ENCODE measurements around the gene PTPN7.

PTPN7 gene

DNA sequence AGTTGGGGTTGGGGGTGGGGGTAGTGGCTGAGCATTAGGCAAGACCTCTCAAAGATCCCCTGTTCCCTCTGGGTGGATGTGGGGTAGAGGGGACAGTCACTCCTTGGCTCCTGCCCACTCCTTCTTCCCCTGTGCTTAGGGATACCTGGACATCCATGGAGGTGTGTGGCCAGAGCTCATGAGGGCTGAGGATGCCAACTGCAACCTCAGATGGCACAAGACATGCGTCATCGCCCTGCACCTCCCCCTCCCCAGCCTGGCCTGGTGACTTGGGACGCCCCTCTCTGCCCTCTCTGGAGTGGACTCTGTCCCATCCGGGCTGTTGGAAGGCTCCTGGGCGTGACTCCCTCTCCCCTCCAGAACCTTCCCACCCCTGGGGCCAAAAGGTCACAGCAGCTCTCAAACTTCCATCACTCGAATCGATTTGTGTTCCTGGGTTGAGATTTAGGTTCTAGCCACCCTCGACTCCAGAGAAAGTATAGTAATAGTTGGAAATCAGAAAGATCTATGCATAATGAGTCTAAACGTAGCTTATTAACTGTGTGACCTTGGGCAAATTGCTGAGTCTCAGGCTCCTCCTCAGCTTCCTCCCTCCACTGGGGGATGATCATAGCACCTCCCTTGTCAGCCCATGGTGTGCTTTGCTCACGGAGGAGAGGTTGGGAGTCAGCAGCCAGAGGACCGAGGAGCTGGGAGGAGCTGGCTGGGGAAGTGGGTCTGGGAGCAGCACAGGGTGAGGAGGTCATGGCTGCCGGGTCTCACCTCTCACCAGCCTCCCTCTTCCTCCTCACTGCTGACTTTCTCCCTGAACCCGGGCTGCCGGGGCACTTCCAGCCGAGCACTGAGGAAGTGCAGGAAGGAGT lies 2.2 kb upstream of the PTPN7 start:
- H3K9me3 ChIP-seq (ENCODE audit: insufficient read depth, low read depth, low read length) = no peaks in the 10 kb centered on the region
- no peak overlapping the region for H3K9ac ChIP-seq (ENCODE audit: low read depth, low read length)
- H3K27ac ChIP-seq (ENCODE audit: low read length) = no peak overlapping the region
- H3K4me3 ChIP-seq (ENCODE audit: low read length) = no peak overlapping the region
- H3K27me3 ChIP-seq (ENCODE audit: insufficient read depth, low read length) = no peaks in the 10 kb centered on the region
- no peaks in the 10 kb centered on the region for H3K36me3 ChIP-seq (ENCODE audit: insufficient read depth, low read depth, low read length)
- H3K4me1 ChIP-seq (ENCODE audit: insufficient read depth, low read length) = no peaks in the 10 kb centered on the region; the same call in 1 of the 2 replicates

DNA sequence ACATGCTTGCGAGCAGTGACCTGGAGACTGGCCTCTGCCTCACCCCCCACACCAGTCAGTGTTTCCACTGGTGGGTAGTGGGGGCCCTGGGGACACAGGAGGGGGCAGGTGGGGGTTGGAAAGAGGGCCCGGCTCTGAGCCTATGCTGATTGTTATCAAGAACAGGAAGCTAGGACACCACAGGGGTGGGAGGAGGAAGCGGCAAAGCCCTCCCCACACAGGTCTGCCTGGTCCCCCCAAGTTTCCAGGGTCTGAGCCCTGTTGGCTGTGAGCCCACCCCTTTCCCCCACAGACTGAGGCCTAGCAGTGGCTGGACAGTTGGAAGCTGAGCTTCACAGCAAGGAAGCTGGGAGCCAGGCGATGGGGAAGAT lies 1.6 kb upstream of the PTPN7 start:
- H3K27me3 ChIP-seq (ENCODE audit: insufficient read depth, low read length) = no peaks in the 10 kb centered on the region
- H3K27ac ChIP-seq (ENCODE audit: low read length) = no peak overlapping the region
- H3K4me3 ChIP-seq (ENCODE audit: low read length) = no peak overlapping the region
- no peaks in the 10 kb centered on the region for H3K36me3 ChIP-seq (ENCODE audit: insufficient read depth, low read depth, low read length)
- no peaks in the 10 kb centered on the region for H3K9me3 ChIP-seq (ENCODE audit: insufficient read depth, low read depth, low read length)
- no peaks in the 10 kb centered on the region; the same call in 1 of the 2 replicates for H3K4me1 ChIP-seq (ENCODE audit: insufficient read depth, low read length)
- no peak overlapping the region for H3K9ac ChIP-seq (ENCODE audit: low read depth, low read length)

DNA sequence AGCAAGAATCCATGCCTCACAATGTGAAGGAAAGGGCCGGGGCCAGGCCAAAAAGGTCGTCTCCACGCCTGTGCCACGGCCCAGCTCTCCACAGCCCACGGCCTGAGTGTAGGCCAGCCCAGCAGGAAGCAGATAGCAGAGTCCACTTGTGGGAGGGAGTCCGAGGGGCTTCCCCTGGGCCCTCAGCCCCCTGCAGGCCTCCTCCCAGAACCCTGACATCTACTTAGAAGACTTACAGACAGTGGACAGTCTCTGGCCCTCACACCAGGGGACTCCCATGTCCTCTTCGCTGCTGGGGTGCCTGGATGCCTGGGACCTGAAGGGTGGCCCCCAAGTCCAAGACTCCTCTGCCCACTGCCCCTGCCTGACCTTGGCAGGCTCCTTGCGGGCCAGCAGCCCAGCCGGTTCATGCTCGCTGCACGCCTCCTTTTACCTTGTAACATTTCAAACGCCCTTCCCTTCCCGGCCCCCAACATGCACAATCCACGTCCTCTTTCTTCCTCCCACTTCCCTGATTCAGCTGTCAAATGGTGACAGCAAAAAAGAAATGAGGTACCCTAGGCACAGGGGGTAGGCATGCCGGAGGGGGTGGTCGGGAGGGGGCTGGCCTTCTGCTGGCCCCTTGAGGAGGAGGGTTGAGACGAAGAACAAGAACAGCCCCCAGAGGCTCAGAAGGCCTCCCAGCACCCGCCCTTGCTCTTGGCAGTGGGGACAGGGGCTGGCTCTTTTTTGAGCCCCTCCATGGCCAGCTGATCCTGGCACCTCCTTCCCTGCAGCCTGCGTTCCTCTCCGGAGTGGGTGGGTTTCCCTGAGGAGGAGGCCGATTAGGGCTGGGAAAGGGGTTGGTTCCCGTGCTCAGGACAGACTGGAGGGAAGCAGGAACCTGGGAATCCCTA lies 997 bp upstream of the PTPN7 start:
- no peaks in the 10 kb centered on the region for H3K27me3 ChIP-seq (ENCODE audit: insufficient read depth, low read length)
- no peak overlapping the region for H3K4me3 ChIP-seq (ENCODE audit: low read length)
- no peaks in the 10 kb centered on the region for H3K36me3 ChIP-seq (ENCODE audit: insufficient read depth, low read depth, low read length)
- no peaks in the 10 kb centered on the region for H3K9me3 ChIP-seq (ENCODE audit: insufficient read depth, low read depth, low read length)
- no peak overlapping the region for H3K27ac ChIP-seq (ENCODE audit: low read length)
- no peak overlapping the region for H3K9ac ChIP-seq (ENCODE audit: low read depth, low read length)
- H3K4me1 ChIP-seq (ENCODE audit: insufficient read depth, low read length) = no peaks in the 10 kb centered on the region; the same call in 1 of the 2 replicates

DNA sequence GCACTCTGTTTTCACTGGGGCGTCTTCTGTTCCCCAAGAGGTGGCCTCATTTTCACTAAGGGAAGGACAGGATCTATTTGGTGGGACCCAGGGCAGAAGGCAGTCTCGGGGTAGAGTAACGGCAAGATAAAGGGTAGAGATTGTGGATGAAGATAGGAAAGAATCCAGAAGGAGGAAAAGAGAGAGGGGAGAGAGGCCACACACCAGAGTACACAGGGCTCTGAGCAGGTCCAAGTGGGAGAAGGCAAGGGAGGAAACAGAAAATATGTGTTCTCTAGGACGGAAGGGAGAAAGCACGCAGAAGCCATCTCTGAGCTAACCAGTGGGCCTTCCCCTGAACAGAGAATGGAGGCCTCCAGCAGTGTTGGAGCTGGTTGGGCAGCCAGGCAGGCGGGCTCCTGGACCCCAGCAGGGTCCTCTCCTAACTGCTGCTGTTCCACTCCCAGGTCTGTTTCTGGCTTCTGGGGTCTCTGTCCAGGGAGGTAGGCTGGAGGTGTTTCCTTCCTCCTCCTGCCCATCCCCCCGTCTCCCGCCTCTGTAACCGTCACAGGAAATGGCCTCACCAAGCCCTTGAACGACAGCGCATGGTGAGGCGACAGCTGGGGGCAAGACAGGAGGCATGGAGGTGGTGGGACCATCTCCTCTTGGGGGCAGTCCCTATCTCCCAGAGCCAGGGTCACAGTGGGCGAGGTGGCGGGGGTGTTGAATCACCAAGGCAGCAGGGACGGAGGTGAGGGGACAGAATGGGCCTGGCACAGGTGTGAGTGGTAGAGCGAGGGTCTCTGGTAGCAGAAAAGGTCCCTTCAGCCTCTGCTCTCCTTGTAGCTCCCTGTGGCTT lies 649 bp downstream of the PTPN7 start:
- H3K36me3 ChIP-seq (ENCODE audit: insufficient read depth, low read depth, low read length) = no peaks in the 10 kb centered on the region
- H3K27me3 ChIP-seq (ENCODE audit: insufficient read depth, low read length) = no peaks in the 10 kb centered on the region
- no peaks in the 10 kb centered on the region for H3K4me1 ChIP-seq (ENCODE audit: insufficient read depth, low read length)
- H3K9me3 ChIP-seq (ENCODE audit: insufficient read depth, low read depth, low read length) = no peaks in the 10 kb centered on the region
- H3K9ac ChIP-seq (ENCODE audit: low read depth, low read length) = no peak overlapping the region
- H3K27ac ChIP-seq (ENCODE audit: low read length) = no peak overlapping the region
- no peak overlapping the region for H3K4me3 ChIP-seq (ENCODE audit: low read length)

DNA sequence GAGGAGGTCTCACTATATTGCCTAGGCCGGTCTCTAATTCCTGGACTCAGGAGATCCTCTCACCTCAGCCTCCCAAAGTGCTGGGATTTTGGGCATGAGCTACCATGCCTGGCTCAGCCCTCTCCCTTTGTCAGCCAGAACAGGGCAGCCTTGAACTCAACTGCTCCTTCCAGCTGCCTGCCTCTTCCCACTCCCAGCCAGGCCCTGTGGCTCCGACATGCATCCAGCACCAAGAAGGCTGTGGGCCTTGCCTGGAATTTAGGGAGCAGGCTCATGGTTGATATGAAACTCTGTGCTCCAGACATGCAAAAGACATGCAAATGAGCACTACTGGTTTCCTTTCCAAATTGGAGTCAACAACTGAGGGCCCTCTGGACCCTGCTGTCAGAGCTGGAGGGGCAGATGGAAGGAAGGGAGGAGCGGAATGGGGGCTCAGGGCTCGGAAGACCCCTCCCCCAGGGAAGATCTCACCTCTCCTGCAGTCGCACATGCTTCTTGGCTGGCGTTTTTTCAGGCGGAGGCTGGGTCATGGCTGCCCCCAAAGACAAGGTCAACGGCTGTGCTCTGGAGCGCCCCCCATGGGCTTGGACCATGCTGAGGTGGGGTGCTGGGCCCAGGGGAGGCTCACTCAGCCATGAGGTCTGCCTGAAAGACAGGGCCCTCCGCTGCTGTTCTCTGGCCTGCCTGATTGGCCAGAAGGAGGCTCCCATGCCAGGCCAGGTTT lies 1.4 kb downstream of the PTPN7 start:
- Histone ChIP-seq H3K9ac (ENCODE audit: low read depth, low read length) (no peak overlapping the region), H3K4me3 (ENCODE audit: low read length) (no peak overlapping the region), H3K27me3 (ENCODE audit: insufficient read depth, low read length) (no peaks in the 10 kb centered on the region)

DNA sequence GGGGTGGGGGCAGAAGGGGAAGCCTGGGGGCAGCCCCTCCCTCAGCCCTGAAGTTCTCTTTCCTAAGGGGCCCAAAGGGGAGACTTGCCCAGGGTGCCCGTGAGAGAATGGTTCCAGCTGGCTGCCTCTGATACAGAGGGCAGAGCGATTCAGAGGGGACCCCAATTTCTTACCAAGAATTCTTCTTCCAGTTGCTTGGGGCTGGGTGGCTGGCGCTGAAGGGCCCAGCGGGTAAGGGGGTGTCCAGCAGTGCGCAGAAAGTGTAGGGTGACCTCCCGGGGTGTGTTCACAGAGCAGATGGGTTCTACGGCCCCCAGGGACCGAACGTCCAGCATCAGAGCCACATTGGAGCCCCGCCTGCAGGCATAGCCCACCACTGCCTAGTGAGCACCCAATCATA lies 2.5 kb downstream of the PTPN7 start:
- Histone ChIP-seq H3K4me3 (ENCODE audit: low read length) (no peak overlapping the region), H3K27ac (ENCODE audit: low read length) (no peak overlapping the region), H3K9ac (ENCODE audit: low read depth, low read length) (no peak overlapping the region)

More for the DNA sequence above, 1.4 kb downstream of the PTPN7 start:
- no peak overlapping the region for H3K27ac ChIP-seq (ENCODE audit: low read length)
- H3K36me3 ChIP-seq (ENCODE audit: insufficient read depth, low read depth, low read length) = no peaks in the 10 kb centered on the region
- no peaks in the 10 kb centered on the region for H3K9me3 ChIP-seq (ENCODE audit: insufficient read depth, low read depth, low read length)
- H3K4me1 ChIP-seq (ENCODE audit: insufficient read depth, low read length) = peaks cover 6% of the 10 kb centered on the region; the same call in 1 of the 2 replicates

DNA sequence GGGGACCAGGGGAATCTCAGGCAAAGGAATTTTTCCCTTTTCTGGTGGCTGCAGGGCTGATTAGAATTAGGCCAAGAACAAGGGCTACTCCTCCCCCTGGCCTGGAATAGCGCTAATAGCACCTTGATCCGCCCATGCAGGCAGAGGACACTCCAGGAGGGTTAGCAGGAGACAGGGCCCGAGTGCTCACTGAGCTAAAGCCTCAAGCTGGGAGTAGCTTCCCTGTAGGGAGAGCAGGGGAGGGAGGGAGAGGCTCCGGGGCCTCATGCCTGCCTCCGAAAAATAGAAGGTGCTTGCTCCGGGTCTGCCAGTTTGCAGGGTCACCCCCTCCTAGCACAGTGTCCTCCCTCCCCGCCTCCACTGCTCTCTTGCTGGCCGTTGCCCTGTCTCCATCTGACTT lies 3.8 kb downstream of the PTPN7 start:
- Histone ChIP-seq H3K9ac (ENCODE audit: low read depth, low read length) (no peak overlapping the region), H3K27me3 (ENCODE audit: insufficient read depth, low read length) (no peaks in the 10 kb centered on the region), H3K27ac (ENCODE audit: low read length) (no peak overlapping the region), H3K9me3 (ENCODE audit: insufficient read depth, low read depth, low read length) (no peaks in the 10 kb centered on the region), H3K4me3 (ENCODE audit: low read length) (no peak overlapping the region), H3K36me3 (ENCODE audit: insufficient read depth, low read depth, low read length) (no peaks in the 10 kb centered on the region), H3K4me1 (ENCODE audit: insufficient read depth, low read length) (peaks cover 6% of the 10 kb centered on the region; the same call in 1 of the 2 replicates)

More for the DNA sequence above, 2.5 kb downstream of the PTPN7 start:
- Histone ChIP-seq H3K4me1 (ENCODE audit: insufficient read depth, low read length) (peaks cover 6% of the 10 kb centered on the region; the same call in 1 of the 2 replicates), H3K36me3 (ENCODE audit: insufficient read depth, low read depth, low read length) (no peaks in the 10 kb centered on the region), H3K27me3 (ENCODE audit: insufficient read depth, low read length) (no peaks in the 10 kb centered on the region), H3K9me3 (ENCODE audit: insufficient read depth, low read depth, low read length) (no peaks in the 10 kb centered on the region)

DNA sequence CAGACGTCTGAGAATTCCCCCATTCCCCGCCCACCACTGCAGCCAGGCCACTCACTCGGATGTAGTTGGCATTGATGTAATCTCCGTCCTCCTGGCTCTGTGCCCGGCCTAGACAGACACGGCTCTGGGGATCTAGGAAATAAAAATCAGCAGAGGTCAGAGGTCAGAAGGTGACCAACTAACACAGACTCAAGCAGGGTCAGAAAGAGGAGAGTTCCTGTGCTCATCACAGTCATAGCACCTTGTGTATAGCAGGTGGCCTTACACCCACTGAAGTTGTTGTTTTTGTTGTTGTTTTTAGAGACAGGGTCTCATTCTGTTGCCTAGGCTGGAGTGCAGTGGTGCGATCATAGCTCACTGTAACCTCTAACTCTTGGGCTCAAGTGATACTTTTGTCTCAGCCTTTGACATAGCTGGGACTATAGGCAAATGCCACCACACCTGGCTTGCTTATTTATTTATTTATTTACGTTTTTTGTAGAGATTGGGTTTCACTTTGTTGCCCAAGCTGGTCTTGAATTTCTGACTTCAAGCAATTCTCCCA lies 4.9 kb downstream of the PTPN7 start:
- H3K36me3 ChIP-seq (ENCODE audit: insufficient read depth, low read depth, low read length) = no peaks in the 10 kb centered on the region
- peaks cover 6% of the 10 kb centered on the region; the same call in 1 of the 2 replicates for H3K4me1 ChIP-seq (ENCODE audit: insufficient read depth, low read length)
- H3K27me3 ChIP-seq (ENCODE audit: insufficient read depth, low read length) = no peaks in the 10 kb centered on the region
- no peak overlapping the region for H3K9ac ChIP-seq (ENCODE audit: low read depth, low read length)
- H3K4me3 ChIP-seq (ENCODE audit: low read length) = no peak overlapping the region
- H3K27ac ChIP-seq (ENCODE audit: low read length) = no peak overlapping the region
- H3K9me3 ChIP-seq (ENCODE audit: insufficient read depth, low read depth, low read length) = no peaks in the 10 kb centered on the region

DNA sequence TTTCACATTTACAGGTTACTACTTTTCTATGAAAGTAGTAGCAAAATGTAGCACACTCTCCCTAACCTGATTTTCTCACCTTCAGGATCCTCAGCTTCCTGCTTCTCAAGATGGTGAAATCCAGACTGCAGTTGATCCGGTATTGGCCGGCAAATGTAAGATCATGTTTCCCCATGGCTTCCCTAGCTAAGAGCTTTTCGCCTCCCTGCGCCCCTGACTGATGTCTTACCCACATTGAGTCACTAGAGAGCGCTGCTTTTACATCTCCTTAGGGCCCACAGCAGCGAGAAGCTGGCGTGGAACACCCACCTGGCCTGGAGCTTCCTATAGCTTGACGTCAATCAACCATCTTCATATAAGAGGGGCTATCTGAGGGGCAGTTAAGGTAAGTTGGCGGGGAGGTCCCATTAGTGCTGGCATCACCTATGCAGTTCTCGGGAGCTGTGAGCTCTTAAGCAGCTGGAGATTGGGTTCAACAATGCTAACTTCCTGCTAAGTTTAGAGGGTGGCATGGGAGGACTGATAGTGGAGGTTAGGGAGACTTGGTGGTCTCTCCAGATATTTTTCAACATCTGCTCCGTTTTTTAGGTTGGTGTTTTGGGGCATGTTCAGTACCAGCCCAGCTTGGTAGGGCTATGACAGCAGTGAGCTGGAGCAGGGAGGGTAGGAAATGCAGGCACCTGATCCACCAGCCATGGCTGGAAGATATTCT lies 5.5 kb downstream of the PTPN7 start:
- H3K4me1 ChIP-seq (ENCODE audit: insufficient read depth, low read length) = peaks cover 6% of the 10 kb centered on the region; the same call in 1 of the 2 replicates
- H3K36me3 ChIP-seq (ENCODE audit: insufficient read depth, low read depth, low read length) = no peaks in the 10 kb centered on the region
- H3K27ac ChIP-seq (ENCODE audit: low read length) = no peak overlapping the region

DNA sequence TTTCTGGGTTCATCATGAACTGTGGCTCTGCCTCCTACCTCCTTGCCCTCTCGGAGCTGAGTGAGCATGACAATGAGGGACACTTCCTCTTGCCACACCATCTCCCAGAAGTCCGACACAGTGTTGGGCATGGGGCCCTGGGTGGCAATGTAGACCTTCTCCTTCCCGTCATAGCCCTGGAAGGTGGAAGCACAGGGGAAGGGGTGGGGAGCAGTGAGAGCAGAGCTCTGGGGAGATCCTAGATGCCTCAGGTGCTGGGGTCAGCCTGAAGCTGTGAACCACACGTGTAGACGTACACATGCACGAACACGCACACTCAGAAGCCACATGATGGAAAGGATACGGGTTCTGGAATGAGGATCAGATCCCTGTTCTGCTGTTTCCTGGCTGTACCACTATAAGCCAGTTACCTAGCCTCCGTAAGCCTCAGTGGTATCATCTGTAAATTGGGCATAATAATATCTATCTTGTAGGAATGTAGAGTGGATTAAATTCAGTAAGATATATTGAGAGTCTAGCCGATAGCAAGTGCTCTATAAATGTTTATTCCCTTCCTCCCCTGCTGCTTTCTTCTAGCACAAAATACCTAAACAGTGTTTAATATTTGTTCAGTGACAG lies 6.1 kb downstream of the PTPN7 start:
- H3K4me1 ChIP-seq (ENCODE audit: insufficient read depth, low read length) = peaks cover 6% of the 10 kb centered on the region; the same call in 1 of the 2 replicates
- no peak overlapping the region for H3K4me3 ChIP-seq (ENCODE audit: low read length)
- no peaks in the 10 kb centered on the region for H3K27me3 ChIP-seq (ENCODE audit: insufficient read depth, low read length)
- H3K27ac ChIP-seq (ENCODE audit: low read length) = no peak overlapping the region
- H3K9ac ChIP-seq (ENCODE audit: low read depth, low read length) = no peak overlapping the region
- H3K9me3 ChIP-seq (ENCODE audit: insufficient read depth, low read depth, low read length) = no peaks in the 10 kb centered on the region
- no peaks in the 10 kb centered on the region for H3K36me3 ChIP-seq (ENCODE audit: insufficient read depth, low read depth, low read length)

More for the DNA sequence above, 5.5 kb downstream of the PTPN7 start:
- Histone ChIP-seq H3K9me3 (ENCODE audit: insufficient read depth, low read depth, low read length) (no peaks in the 10 kb centered on the region), H3K4me3 (ENCODE audit: low read length) (no peak overlapping the region), H3K9ac (ENCODE audit: low read depth, low read length) (no peak overlapping the region), H3K27me3 (ENCODE audit: insufficient read depth, low read length) (no peaks in the 10 kb centered on the region)

All from iPS-20b (cell line).